ENCODE results near the gene WEE1.

WEE1 gene

DNA sequence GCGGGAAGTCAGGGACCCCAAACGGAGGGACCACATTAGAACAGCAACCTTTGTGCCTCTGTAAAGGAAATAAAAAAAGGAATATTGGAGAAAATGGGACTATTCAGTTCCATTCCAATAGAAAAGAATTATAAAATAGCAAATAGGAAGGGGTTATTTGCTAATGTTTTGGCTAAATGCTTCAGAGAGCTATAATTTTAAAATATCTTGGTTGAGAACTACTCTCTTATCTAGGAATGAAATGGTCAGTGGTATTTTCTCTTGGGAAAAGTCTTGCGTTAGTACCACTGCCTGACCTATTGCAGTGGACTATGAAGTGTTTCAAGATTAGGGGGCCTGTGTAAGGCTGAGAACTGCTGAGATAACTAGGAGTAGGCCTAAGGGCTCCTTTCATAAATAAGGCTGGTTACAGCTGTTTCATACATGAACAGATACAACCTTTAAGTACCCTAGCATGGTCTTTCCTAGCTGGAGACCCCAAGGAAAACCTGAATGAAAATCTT, 6.9 kb upstream of the WEE1 start:
- DNase-seq (ENCODE audit: low read depth): no peak

DNA sequence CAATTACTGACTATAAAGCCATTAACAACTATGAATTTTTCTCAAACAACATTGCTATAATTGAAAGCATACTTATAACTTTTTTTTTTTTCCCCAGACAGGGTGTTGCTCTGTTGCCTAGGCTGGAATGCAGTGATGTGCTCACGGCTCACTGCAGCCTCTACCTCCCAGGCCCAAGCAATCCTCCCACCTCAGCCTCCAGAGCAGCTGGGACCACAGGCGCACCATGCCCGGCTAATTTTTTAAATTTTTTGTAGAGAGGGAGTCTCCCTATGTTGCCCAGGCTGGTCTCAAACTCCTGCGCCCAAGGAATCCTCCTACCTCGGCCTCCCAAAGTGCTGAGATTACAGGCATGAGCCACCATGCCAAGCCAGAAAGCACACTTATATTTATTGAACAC, 6.1 kb upstream of the WEE1 start:
- DNase-seq (ENCODE audit: low read depth): no peak

GRCh38 chr11:9568161-9568853, 5.2 kb upstream of the WEE1 start:
- DNase-seq (ENCODE audit: low read depth): no peak

GRCh38 chr11:9568854-9569587, 4.4 kb upstream of the WEE1 start:
- DNase-seq (ENCODE audit: low read depth): peak; percentile 81

DNA sequence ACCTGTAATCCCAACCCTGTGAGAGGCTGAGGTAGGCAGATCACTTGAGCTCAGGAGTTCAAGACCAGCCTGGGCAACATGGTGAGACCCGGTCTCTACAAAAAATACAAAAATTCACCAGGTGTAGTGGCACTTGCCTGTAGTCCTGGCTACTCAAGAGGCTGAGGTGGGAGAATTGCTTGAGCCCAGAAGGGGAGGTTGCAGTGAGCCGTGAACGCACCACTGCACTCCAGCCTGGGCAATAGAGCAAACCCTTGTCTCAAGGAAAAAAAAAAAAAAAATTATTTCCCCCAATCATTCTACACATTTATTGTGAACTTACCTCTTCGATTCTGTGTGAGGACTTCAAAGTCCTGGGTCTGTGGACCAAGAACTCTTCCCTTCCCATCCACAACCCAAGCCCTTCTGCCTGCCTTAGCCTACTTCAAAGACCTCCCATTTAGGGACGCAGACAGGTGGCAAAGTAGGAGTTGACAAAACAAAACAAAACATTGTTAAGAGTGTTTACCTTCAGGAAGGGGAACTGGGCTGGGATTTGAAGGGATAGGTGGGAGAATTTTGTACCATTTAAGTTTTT, 3.8 kb upstream of the WEE1 start:
- no peak for DNase-seq (ENCODE audit: low read depth)

DNA sequence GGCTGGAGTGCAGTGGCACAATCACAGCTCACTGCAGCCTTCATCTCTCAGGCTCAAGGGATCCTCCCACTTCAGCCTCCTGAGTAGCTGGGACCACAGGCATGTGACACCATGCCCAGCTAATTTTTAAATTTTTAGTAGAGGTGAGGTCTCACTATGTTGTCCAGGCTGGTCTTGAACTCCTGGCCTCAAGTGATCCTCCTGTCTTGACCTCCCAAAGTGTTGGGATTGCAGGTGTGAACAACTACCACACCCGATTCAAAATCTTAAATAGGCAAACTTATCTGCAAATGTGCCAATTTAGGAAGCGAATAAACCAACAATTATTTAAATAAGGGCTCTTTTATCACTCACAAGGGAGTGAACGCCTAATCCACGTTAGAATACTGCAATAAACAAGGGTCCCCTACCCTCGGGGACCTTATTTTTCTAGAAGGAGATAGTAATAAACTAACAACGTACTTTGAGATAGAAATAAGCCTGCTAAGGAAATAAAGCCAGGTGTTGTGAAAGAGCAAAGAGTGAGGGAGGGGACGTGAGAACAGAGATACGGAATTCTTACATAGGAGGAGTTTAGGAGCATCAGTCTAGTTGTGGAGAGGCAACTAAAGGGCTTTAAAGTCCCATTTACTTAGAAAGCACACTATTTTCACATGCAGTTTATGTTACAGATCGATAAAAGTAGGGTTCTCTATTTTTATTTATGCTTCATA, 3.0 kb upstream of the WEE1 start:
- DNase-seq (ENCODE audit: low read depth): no peak

DNA sequence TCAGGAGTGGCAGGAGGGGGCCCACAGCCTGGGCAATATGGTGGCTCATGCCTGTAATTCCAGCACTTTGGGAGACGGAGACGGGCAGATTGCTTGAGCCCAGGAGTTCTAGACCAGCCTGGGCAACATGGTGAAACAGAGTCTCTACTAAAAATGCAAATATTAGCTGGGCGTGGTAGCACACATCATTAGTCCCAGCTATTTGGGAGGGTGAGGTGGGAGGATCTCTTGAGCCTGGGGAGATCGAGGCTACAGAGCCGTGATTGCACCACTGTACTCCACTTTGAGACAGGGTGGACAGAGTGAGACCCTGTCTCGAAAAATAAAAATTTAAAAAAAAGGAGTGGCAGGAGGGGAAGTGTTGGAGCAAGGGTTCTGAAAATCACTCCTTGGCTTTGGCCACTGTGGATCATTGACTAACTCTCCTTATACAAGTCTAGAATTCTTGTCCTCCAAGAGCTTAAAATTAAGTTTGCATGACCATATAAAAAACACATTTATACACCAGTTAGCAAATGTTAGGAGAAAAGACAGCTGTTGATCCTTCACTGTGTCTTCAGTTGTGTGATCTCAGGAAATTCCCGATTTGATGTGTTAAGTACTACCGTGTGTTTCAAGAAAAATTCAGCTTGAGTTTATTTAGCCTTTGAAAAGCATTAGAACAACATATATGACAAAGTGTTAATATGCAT, 2.3 kb upstream of the WEE1 start:
- no peak for DNase-seq (ENCODE audit: low read depth)

DNA sequence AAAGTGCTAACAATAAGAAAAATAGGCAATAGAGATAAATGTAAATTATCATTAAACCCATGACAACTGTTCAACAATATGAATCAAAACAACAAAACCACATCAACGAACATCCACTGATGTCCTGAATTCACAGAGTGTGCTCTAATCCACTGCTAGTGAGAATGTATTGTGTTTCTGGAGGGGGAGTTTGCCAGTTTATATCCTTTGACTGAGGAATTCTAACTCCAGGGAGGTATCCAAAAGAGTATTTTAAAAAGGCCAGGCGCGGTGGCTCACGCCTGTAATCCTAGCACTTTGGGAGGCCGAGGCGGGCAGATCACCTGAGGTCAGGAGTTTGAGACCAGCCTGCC, 1.7 kb upstream of the WEE1 start:
- no peak for DNase-seq (ENCODE audit: low read depth)

GRCh38 chr11:9573775-9574621, 528 bp downstream of the WEE1 start:
- DNase-seq (ENCODE audit: low read depth): no peak

GRCh38 chr11:9574622-9575259, 1.3 kb downstream of the WEE1 start:
- no peak for DNase-seq (ENCODE audit: low read depth)

GRCh38 chr11:9575260-9576240, 2.1 kb downstream of the WEE1 start:
- no peak for DNase-seq (ENCODE audit: low read depth)

- DNase-seq (ENCODE audit: low read depth): no peak
Observed at GRCh38 chr11:9576701-9577381, 3.4 kb downstream of the WEE1 start.

DNA sequence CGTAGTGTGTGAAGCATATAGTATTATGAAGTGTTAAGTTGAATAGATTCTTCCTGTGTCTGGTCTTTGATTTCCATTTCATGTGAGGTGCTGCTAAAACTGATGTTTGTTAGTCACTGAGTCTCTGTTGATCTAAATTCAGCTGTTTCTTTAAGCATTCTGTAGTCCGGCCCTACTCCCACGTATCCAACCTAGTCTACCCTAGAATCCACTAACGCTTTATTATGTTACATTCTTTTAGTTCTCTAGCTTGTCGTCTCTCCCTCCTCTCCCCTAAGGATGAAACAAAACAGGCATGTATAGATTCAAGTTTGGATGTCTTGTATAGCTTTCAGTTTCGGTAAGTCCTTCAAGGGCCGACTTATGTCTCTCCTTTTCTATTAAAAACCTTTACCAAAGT, 4.1 kb downstream of the WEE1 start:
- no peak for DNase-seq (ENCODE audit: low read depth)

DNA sequence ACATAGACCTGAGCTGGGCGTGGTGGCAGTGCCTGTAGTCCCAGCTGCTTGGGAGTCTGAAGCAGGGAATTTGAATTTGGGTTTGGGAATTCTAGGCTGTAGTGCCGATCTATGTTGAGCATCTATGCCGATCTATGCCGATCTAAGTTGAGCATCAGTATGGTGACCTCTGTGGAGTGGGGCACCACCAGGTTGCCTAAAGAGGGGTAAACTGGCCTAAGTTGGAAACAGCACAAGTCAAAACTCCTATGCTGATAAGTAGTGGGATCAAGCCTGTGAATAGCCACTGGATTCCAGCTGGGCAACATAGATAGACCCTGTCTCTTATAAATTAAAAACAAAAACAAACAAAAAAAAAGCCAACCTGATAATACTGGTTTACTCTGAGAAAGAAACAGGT, 7.4 kb downstream of the WEE1 start:
- no peak for DNase-seq (ENCODE audit: low read depth)

GRCh38 chr11:9581556-9582161, 8.2 kb downstream of the WEE1 start:
- DNase-seq (ENCODE audit: low read depth): no peak

DNA sequence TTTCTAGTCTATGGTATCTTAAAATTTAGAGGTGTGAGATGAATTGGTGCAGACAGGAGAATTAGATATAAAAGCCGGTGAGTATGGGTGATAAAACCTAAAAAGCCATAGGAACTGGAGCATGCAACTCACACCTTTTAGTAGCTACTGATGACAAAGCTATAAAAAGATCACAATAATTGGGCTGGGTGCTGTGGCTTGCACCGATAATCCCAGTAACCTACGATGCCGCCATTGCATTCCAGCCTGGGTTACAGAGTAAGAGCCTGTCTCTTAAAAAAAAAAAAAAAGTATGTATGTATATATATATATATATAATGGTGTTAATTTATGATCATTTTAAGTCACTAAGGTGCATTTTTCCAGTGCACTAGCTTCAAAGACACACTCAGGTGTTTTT, 17.2 kb downstream of the WEE1 start:
- DNase-seq (ENCODE audit: low read depth): no peak

- DNase-seq (ENCODE audit: low read depth): no peak
Observed at GRCh38 chr11:9594267-9595046, 21.0 kb downstream of the WEE1 start.

Data from non-pigmented ciliary epithelial cell (primary cell).